ENCODE data around the gene ANKH. TPM values are rescaled to one million over a fixed set of nuclear protein-coding genes. Genes with fewer than 3 reads are reported as not detected.
A peak's percentile ranks its signal among the peaks of the same experiment; 100 is the strongest.

Gene ANKH
- total and polyA plus RNA-seq, 2 donors (not counting 1 experiment from before 2014, with no cell fraction given) = 13.7 to 71.1 TPM

GRCh38 chr5:14676320-14676719 lies 195.3 kb downstream of the ANKH start:
- Histone ChIP-seq H3K27ac (ENCODE audit: low read length in 2 of 2) (peak overlapping the region; percentile 0 to 65), H3K36me3 (replicated peaks in 1 of 2; ENCODE audit: control extremely low read depth in 1 of 2, control insufficient read depth in 1 of 2, extremely low read depth in 1 of 2, insufficient read depth in 2 of 2, low read length in 1 of 2) (peaks cover 7 to 34% of the 10 kb centered on the region in 2 experiments), H3K27me3 (replicated peaks in 1 of 4; ENCODE audit: control extremely low read depth in 1 of 4, control insufficient read depth in 3 of 4, insufficient read depth in 4 of 4, low read length in 3 of 4) (no peaks in the 10 kb centered on the region), H4K20me1 (ENCODE audit: control insufficient read depth, insufficient read depth, low read length, poor library complexity, severe bottlenecking) (peaks cover 59% of the 10 kb centered on the region), H3K9me3 (ENCODE audit: control extremely low read depth in 1 of 3, control insufficient read depth in 2 of 3, insufficient read depth in 1 of 3, low read length in 2 of 3) (no peaks in the 10 kb centered on the region), H3K79me2 (ENCODE audit: control insufficient read depth, insufficient read depth, low read length) (peaks cover 60% of the 10 kb centered on the region), H3K4me2 (replicated peaks; ENCODE audit: low read depth, low read length, poor library complexity, severe bottlenecking) (peak overlapping the region; percentile 80), H3K9ac (ENCODE audit: low read length) (peak overlapping the region; percentile 58), H2AFZ (ENCODE audit: insufficient read depth, low read depth, low read length, poor library complexity, severe bottlenecking) (peak overlapping the region; percentile 30), H3K4me1 (ENCODE audit: control insufficient read depth in 2 of 2, insufficient read depth in 2 of 2, low read length in 2 of 2) (peaks cover 52 to 68% of the 10 kb centered on the region in 2 donors), H3K4me3 (ENCODE audit: control extremely low read depth in 1 of 5, extremely low read depth in 1 of 5, insufficient read depth in 1 of 5, low read depth in 2 of 5, low read length in 4 of 5) (peak overlapping the region in 3 of 5 experiments; percentile 35 to 63 (median 37))
- intact Hi-C loops (cut with micrococcal nuclease) = no loop called here
- 0% methylated on average over 1 of the region's 3 CpGs for WGBS (ENCODE audit: insufficient coverage)
- ATAC-seq (ENCODE audit: low read depth) (peak; percentile 53), DNase-seq (no peak)
- POLR2A ChIA-PET = interaction anchor here (0.6 kb wide), 1 partner anchor 121 kb away, joined by 6 read pairs; no protein-coding TSS in a partner anchor
- H3K27ac Mint-ChIP-seq = peak overlapping the region; percentile 64
- H3K4me1 Mint-ChIP-seq = peaks cover 81% of the 10 kb centered on the region
- H3K4me3 Mint-ChIP-seq = peak overlapping the region; percentile 77
- TF ChIP-seq, protein P1, sequence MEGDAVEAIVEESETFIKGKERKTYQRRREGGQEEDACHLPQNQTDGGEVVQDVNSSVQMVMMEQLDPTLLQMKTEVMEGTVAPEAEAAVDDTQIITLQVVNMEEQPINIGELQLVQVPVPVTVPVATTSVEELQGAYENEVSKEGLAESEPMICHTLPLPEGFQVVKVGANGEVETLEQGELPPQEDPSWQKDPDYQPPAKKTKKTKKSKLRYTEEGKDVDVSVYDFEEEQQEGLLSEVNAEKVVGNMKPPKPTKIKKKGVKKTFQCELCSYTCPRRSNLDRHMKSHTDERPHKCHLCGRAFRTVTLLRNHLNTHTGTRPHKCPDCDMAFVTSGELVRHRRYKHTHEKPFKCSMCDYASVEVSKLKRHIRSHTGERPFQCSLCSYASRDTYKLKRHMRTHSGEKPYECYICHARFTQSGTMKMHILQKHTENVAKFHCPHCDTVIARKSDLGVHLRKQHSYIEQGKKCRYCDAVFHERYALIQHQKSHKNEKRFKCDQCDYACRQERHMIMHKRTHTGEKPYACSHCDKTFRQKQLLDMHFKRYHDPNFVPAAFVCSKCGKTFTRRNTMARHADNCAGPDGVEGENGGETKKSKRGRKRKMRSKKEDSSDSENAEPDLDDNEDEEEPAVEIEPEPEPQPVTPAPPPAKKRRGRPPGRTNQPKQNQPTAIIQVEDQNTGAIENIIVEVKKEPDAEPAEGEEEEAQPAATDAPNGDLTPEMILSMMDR (IDR thresholded peaks at IDR 0.05) = no peak
- TF ChIP-seq EZH2 (IDR thresholded peaks at IDR 0.05; ENCODE audit: borderline replicate concordance, insufficient read depth, low read depth, low read length, poor library complexity, severe bottlenecking) = no peak
- CTCF ChIA-PET = interaction anchor here (0.5 to 2.0 kb wide), 4 partner anchors 9 to 170 kb away, joined by 3 to 10 read pairs (median 3); no protein-coding TSS in a partner anchor
- no peaks in the 10 kb centered on the region for H3K9me3 Mint-ChIP-seq (ENCODE audit: insufficient read depth)
- no peaks in the 10 kb centered on the region for H3K27me3 Mint-ChIP-seq

- H3K4me3 Mint-ChIP-seq = peak overlapping the region; percentile 77
- intact Hi-C loops (cut with micrococcal nuclease) = loop anchor here (1.0 kb wide), 1 partner anchor 11 kb away; no protein-coding TSS in a partner anchor
- peak; percentile 62 for ATAC-seq (ENCODE audit: low read depth)
- DNase-seq = peak; percentile 76
- no peaks in the 10 kb centered on the region for H3K9me3 ChIP-seq (ENCODE audit: control extremely low read depth in 1 of 3, control insufficient read depth in 2 of 3, insufficient read depth in 1 of 3, low read length in 2 of 3)
- H3K4me1 ChIP-seq (ENCODE audit: control insufficient read depth in 2 of 2, insufficient read depth in 2 of 2, low read length in 2 of 2) = peaks cover 56 to 72% of the 10 kb centered on the region in 2 donors
- TF ChIP-seq, protein P1 (IDR thresholded peaks at IDR 0.05) = no peak
- TF ChIP-seq EZH2 (IDR thresholded peaks at IDR 0.05; ENCODE audit: borderline replicate concordance, insufficient read depth, low read depth, low read length, poor library complexity, severe bottlenecking) = no peak
- peak overlapping the region; percentile 58 for H3K9ac ChIP-seq (ENCODE audit: low read length)
- peaks cover 65% of the 10 kb centered on the region for H3K79me2 ChIP-seq (ENCODE audit: control insufficient read depth, insufficient read depth, low read length)
- no peaks in the 10 kb centered on the region for H3K9me3 Mint-ChIP-seq (ENCODE audit: insufficient read depth)
- H3K27me3 Mint-ChIP-seq = no peaks in the 10 kb centered on the region
- peak overlapping the region; percentile 0 to 65 for H3K27ac ChIP-seq (ENCODE audit: low read length in 2 of 2)
- peaks cover 86% of the 10 kb centered on the region for H3K4me1 Mint-ChIP-seq
- peak overlapping the region; percentile 64 for H3K27ac Mint-ChIP-seq
- ChIA-PET POLR2A (no interaction called here), CTCF (interaction anchor here (0.5 to 2.2 kb wide), 6 partner anchors 8 to 170 kb away, joined by 3 to 10 read pairs (median 3); no protein-coding TSS in a partner anchor)
- peak overlapping the region; percentile 80 for H3K4me2 ChIP-seq (replicated peaks; ENCODE audit: low read depth, low read length, poor library complexity, severe bottlenecking)
- no peaks in the 10 kb centered on the region for H3K27me3 ChIP-seq (replicated peaks in 1 of 4; ENCODE audit: control extremely low read depth in 1 of 4, control insufficient read depth in 3 of 4, insufficient read depth in 4 of 4, low read length in 3 of 4)
- 0% methylated on average over 1 of the region's 6 CpGs for WGBS (ENCODE audit: insufficient coverage)
- peaks cover 7 to 29% of the 10 kb centered on the region in 2 experiments for H3K36me3 ChIP-seq (replicated peaks in 1 of 2; ENCODE audit: control extremely low read depth in 1 of 2, control insufficient read depth in 1 of 2, extremely low read depth in 1 of 2, insufficient read depth in 2 of 2, low read length in 1 of 2)
- peaks cover 63% of the 10 kb centered on the region for H4K20me1 ChIP-seq (ENCODE audit: control insufficient read depth, insufficient read depth, low read length, poor library complexity, severe bottlenecking)
- peak overlapping the region; percentile 7 to 63 (median 35) for H3K4me3 ChIP-seq (ENCODE audit: control extremely low read depth in 1 of 5, extremely low read depth in 1 of 5, insufficient read depth in 1 of 5, low read depth in 2 of 5, low read length in 4 of 5)
- H2AFZ ChIP-seq (ENCODE audit: insufficient read depth, low read depth, low read length, poor library complexity, severe bottlenecking) = peak overlapping the region; percentile 30
These were observed 195.7 kb downstream of the ANKH start for GRCh38 chr5:14675865-14676300.
